HepG2 (cell line): ENCODE measurements around the gene DAPK3. TPM values are rescaled to one million over a fixed set of nuclear protein-coding genes. Genes with fewer than 3 reads are reported as not detected.

Source experiments
- ATAD3A ChIP-seq: sonication (generic); formaldehyde crosslinking; IDR thresholded peaks from 2 replicates; pipeline ENCODE4 v1.4.0; 2020; ENCODE audit warnings: missing genetic modification reagents
- CEBPG ChIP-seq: IDR thresholded peaks from 2 replicates; pipeline ENCODE4 v1.6.1; 2016
- EEA1 ChIP-seq: sonication (generic); formaldehyde crosslinking; IDR thresholded peaks from 2 replicates; pipeline ENCODE4 v1.5.1; 2020; ENCODE audit warnings: mild to moderate bottlenecking, missing genetic modification reagents, borderline replicate concordance
- FIP1L1 ChIP-seq: fragments of 200-400 bp; formaldehyde crosslinking; IDR thresholded peaks from 2 replicates; pipeline ENCODE4 v1.6.1; 2018; ENCODE audit warnings: low read depth, mild to moderate bottlenecking, low read length, moderate library complexity, borderline replicate concordance; ENCODE audit not compliant: insufficient read depth
- HNRNPUL1 ChIP-seq: fragments of 200-400 bp; formaldehyde crosslinking; IDR thresholded peaks from 2 replicates; pipeline ENCODE4 v1.6.1; 2017; ENCODE audit warnings: low read depth, mild to moderate bottlenecking, low read length, moderate library complexity
- IRF9 ChIP-seq: sonication (generic); formaldehyde crosslinking; IDR thresholded peaks from 2 replicates; pipeline ENCODE4 v1.8.0; 2022; ENCODE audit warnings: missing genetic modification reagents, mild to moderate bottlenecking, borderline replicate concordance
- KLF6 ChIP-seq: IDR thresholded peaks from 2 replicates; pipeline ENCODE4 v1.8.0; 2016; ENCODE audit warnings: missing biosample characterization, missing genetic modification reagents
- KMT2A ChIP-seq: sonication (generic); formaldehyde crosslinking; IDR thresholded peaks from 2 replicates; pipeline ENCODE4 v1.4.0; 2020; ENCODE audit warnings: missing genetic modification reagents
- MAFK ChIP-seq, 2 experiments: IDR thresholded peaks in 1 of 2; conservative IDR thresholded peaks in 1 of 2; 2 replicates each; pipeline ENCODE4 v1.6.1; 2011; ENCODE audit warnings: improper control_type of control experiment in 2 of 2, low read length in 2 of 2
- NONO ChIP-seq, 2 experiments: fragments of 450-650 bp in 1 of 2; sonication (generic) in 1 of 2; formaldehyde crosslinking in 1 of 2; IDR thresholded peaks in 1 of 2; conservative IDR thresholded peaks in 1 of 2; 2 replicates each; pipeline versions ENCODE4 v1.6.1 to v1.8.0; 2017 to 2022; ENCODE audit warnings: mild to moderate bottlenecking in 1 of 2, missing genetic modification reagents in 1 of 2, moderate library complexity in 1 of 2
- PCBP2 ChIP-seq: fragments of 200-400 bp; formaldehyde crosslinking; optimal IDR thresholded peaks from 2 replicates; pipeline ENCODE3; 2018; ENCODE audit warnings: low read length, low read depth; ENCODE audit not compliant: poor library complexity, severe bottlenecking
- RCOR2 ChIP-seq: IDR thresholded peaks from 2 replicates; pipeline ENCODE4 v1.6.1; 2016; ENCODE audit warnings: missing biosample characterization, missing genetic modification reagents
- RFX3 ChIP-seq: IDR thresholded peaks from 2 replicates; pipeline ENCODE4 v1.6.1; 2016; ENCODE audit warnings: missing biosample characterization, missing genetic modification reagents
- STAG1 ChIP-seq: sonication (generic); formaldehyde crosslinking; IDR thresholded peaks from 2 replicates; pipeline ENCODE4 v1.4.0; 2020; ENCODE audit warnings: missing genetic modification reagents
- TIGD3 ChIP-seq: sonication (generic); formaldehyde crosslinking; IDR thresholded peaks from 2 replicates; pipeline ENCODE4 v1.5.1; 2020; ENCODE audit warnings: mild to moderate bottlenecking, missing genetic modification reagents, borderline replicate concordance
- U2AF1 ChIP-seq: fragments of 200-400 bp; formaldehyde crosslinking; optimal IDR thresholded peaks from 2 replicates; pipeline ENCODE3; 2017; ENCODE audit warnings: mild to moderate bottlenecking, low read depth, low read length
- ZBTB3 ChIP-seq: sonication (generic); formaldehyde crosslinking; IDR thresholded peaks from 2 replicates; pipeline ENCODE4 v1.4.0; 2020; ENCODE audit warnings: low read depth, mild to moderate bottlenecking, moderate library complexity, missing genetic modification reagents, borderline replicate concordance
- ZNF562 ChIP-seq: sonication (generic); formaldehyde crosslinking; IDR thresholded peaks from 2 replicates; pipeline ENCODE4 v1.8.0; 2022; ENCODE audit warnings: missing genetic modification reagents, borderline replicate concordance
- ZNF883 ChIP-seq: sonication (generic); formaldehyde crosslinking; IDR thresholded peaks from 2 replicates; pipeline ENCODE4 v1.5.1; 2020; ENCODE audit warnings: mild to moderate bottlenecking, missing genetic modification reagents; ENCODE audit errors: not compliant biosample characterization
- polyA plus RNA-seq, 8 experiments: library from polyadenylated mRNA; depleted of rRNA in 3 of 8; stranded (reverse) in 7 of 8; unstranded in 1 of 8; fragments of >200 nt; fragmentation: Illumina TruSeq in 4 of 8; extraction: Trizol in 4 of 8; gene quantifications; 2 replicates each; pipeline versions ENCODE4 v1.2.1 to v1.2.3, GENCODE V29; 2011 to 2016; ENCODE audit warnings: low read depth in 4 of 8, missing spikeins in 1 of 8, mixed read lengths in 1 of 8; ENCODE audit not compliant: insufficient read depth in 1 of 8
- total RNA-seq, 5 experiments: library from RNA; depleted of rRNA; stranded (reverse); fragments of >200 nt; fragmentation: Illumina TruSeq; extraction: Trizol; gene quantifications; 2 replicates each; pipeline ENCODE4 v1.2.3, GENCODE V29; 2016; ENCODE audit warnings: low read depth in 1 of 5
- TF ChIP-seq, protein P1 (sequence below): IDR thresholded peaks from 2 replicates; pipeline ENCODE4 v1.6.1; 2016; ENCODE audit warnings: low read depth, missing genetic modification reagents, missing compliant biosample characterization

The DAPK3 gene
- total and polyA plus RNA-seq, 2 of the 13 experiments (the other 11 are each of a cell fraction or from before 2014, with no cell fraction given) = 30.5 to 37.3 TPM

DNA sequence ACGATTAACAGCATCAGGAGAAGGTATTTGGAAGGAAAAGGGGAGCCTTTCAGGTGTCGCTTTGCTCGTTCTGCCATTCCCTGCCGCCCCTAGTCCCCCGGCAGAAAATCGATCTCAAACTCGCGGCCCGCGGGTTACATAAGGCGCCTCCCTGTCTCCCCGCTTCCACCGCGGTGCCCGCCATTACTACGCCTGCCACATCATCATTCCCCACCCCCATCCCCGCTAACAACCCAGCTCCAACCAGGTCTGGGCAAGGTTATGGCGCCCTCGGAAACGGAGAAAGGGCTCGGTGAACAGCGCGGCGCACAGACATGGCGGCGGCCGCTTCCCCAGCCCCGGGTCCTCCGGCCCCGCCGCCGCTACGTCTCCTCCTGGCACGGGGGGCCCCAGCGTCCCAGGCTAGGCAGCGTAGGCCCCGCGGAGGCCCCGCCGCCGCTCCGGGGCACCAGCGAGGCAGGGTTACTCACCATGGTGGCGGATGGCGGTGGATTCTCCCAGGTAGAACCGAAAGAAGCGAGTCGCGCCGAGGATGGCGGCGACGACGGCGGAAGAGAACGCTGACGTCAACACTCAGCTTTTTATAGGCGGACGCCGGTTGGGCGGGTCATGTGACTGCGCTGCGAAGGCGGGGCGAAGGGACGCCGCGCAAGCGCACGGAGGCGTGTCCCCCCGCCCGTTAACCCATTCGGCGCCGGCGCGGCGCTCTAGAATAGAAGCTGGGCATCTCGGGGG is 14.2 kb upstream of the DAPK3 start, which contains the start of gene EEF2 (continued):
- TF ChIP-seq CEBPG (CRISPR knock-in tag) (no peak; the same call in 1 of the 2 replicates), KLF6 (CRISPR knock-in tag) (peak; percentile 91), KMT2A (CRISPR knock-in tag) (no peak), PCBP2 (no peak), ZBTB3 (CRISPR knock-in tag) (no peak), ATAD3A (CRISPR knock-in tag) (no peak), IRF9 (peak; percentile 97), STAG1 (CRISPR knock-in tag) (0 out of 2 replicates have a peak, but pooled peaks have one; percentile 9), U2AF1 (peak; percentile 88), NONO (IDR thresholded peaks at IDR 0.05) (no peak), NONO (CRISPR knock-in tag; conservative IDR thresholded peaks at IDR 0.05) (peak; percentile 99), MAFK (conservative IDR thresholded peaks at IDR 0.05 in 1 of 2, IDR thresholded peaks at IDR 0.05 in 1 of 2; ENCODE audit: low read length in 2 of 2) (peak; percentile 93 to 97), RFX3 (CRISPR knock-in tag) (no peak), TIGD3 (CRISPR knock-in tag) (peak; percentile 90; the same call in 1 of the 2 replicates), FIP1L1 (peak; percentile 88; the same call in 1 of the 2 replicates), ZNF883 (peak; percentile 71), RCOR2 (CRISPR knock-in tag) (no peak), HNRNPUL1 (no peak), EEA1 (CRISPR knock-in tag) (no peak; the same call in 1 of the 2 replicates), ZNF562 (CRISPR knock-in tag) (no peak)
- TF ChIP-seq, protein P1, sequence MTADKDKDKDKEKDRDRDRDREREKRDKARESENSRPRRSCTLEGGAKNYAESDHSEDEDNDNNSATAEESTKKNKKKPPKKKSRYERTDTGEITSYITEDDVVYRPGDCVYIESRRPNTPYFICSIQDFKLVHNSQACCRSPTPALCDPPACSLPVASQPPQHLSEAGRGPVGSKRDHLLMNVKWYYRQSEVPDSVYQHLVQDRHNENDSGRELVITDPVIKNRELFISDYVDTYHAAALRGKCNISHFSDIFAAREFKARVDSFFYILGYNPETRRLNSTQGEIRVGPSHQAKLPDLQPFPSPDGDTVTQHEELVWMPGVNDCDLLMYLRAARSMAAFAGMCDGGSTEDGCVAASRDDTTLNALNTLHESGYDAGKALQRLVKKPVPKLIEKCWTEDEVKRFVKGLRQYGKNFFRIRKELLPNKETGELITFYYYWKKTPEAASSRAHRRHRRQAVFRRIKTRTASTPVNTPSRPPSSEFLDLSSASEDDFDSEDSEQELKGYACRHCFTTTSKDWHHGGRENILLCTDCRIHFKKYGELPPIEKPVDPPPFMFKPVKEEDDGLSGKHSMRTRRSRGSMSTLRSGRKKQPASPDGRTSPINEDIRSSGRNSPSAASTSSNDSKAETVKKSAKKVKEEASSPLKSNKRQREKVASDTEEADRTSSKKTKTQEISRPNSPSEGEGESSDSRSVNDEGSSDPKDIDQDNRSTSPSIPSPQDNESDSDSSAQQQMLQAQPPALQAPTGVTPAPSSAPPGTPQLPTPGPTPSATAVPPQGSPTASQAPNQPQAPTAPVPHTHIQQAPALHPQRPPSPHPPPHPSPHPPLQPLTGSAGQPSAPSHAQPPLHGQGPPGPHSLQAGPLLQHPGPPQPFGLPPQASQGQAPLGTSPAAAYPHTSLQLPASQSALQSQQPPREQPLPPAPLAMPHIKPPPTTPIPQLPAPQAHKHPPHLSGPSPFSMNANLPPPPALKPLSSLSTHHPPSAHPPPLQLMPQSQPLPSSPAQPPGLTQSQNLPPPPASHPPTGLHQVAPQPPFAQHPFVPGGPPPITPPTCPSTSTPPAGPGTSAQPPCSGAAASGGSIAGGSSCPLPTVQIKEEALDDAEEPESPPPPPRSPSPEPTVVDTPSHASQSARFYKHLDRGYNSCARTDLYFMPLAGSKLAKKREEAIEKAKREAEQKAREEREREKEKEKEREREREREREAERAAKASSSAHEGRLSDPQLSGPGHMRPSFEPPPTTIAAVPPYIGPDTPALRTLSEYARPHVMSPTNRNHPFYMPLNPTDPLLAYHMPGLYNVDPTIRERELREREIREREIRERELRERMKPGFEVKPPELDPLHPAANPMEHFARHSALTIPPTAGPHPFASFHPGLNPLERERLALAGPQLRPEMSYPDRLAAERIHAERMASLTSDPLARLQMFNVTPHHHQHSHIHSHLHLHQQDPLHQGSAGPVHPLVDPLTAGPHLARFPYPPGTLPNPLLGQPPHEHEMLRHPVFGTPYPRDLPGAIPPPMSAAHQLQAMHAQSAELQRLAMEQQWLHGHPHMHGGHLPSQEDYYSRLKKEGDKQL (CRISPR knock-in tag) = no peak
